ENCODE measurements around the gene ADAMTS13. TPM values are rescaled to one million over a fixed set of nuclear protein-coding genes. Genes with fewer than 3 reads are reported as not detected.

The ADAMTS13 gene
- total RNA-seq, 1 donor from 2014 or later = 3.6 TPM

DNA sequence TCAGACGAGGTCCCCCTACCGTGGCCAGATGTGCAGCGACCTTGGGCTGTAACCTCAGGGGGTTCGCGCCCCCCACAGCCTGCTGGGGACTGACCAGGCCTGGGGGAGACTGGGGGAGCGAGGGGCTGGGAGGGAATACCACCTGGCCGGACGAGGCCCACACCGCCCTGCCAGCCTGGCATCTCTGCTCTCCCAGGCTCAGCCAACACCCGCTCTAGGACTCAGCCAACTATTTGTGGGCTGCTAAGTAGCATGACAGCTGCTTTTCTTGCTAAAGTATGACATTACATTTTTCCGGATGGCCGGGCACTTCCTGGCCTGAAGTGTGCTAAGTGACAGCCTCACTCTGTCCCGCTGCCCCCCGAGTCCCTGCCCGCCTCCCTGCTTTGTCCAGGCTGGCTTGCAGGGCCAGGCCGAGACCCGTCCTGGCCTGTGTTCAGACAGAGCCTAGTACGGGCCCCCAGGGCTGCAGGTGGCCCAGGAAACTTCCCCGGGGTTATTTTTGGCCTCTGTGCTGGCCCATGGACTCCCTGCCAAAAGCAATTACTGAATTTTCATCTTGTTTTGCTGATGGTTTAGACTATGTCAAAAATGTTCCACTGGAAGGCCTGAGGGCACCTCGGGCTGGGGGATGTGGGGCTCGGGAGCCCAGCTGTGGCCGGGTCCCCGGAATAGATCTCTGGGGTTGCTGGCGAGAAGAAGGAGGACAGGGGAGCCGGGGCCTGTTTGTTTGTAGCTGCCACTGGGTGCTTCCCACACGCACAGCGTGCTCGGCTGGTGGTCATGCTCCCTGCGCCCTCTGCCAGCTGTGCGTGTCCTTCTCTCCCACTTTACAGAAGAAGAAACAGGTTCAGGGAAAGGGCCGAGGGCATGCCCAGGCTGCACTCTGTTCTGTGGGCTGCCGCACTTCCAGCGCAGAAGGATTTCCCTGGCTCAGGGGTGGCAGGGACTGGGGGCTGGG is 70.2 kb downstream of the ADAMTS13 start:
- DNase-seq (ENCODE audit: missing footprints) (peak; percentile 59), ATAC-seq (peak; percentile 23)
- intact Hi-C loops (cut with DNase I) = no loop called here

DNA sequence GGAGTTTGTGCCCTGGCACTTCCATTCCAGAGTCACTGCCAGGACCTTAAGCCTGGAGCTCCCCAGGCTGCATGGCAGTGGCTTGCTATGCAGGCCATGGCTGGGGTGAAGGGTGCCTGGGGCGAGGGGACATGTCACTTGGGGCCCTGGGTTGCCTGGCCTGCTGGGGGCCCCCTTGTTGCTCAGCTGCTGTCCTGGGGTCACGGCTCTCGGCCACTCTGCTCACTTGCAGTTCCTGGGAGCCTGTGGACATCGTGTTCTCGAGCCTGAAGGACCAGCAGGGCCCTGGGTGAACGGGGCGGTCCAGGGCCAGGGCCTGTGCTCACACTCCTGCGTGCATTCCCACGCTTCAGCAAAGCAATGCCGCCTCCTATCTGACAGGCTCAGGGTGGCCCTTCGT is 71.3 kb downstream of the ADAMTS13 start:
- ATAC-seq = no peak
- intact Hi-C loops (cut with DNase I) = no loop called here
- DNase-seq (ENCODE audit: missing footprints) = peak; percentile 51

DNA sequence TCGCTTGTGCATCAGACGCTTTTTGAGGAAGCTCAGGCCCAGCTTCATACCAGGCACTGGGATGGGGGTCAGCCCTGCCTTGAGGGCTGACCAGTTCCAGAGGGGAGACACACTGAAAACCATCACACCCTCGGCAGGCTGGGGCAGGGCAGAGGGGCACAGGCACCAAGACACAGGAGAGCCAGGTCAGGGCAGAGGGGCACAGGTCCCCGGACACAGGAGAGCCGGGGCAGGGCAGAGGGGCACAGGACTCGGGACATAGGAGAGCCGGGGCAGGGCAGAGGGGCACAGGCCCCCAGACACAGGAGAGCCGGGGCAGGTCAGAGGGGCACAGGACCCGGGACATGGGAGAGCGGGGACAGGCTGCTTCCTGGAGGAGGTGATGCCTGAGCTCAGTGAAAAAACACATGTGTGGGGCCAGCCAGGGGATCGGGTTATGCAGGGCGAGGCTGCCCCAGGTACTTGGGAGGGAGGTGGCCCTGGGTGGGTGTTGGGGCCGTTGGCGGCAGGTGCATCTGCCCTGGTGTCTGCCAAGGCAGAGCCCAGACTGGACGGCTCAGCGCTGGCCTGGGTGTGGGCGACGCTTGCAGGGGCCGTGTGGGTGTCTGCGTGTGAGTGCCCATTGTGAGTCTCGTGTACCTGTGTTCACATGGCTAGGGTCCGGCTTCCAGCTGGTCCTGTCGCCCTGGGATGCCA is 71.8 kb downstream of the ADAMTS13 start:
- ATAC-seq (no peak), DNase-seq (ENCODE audit: missing footprints) (peak; percentile 67)
- intact Hi-C loops (cut with DNase I) = no loop called here

DNA sequence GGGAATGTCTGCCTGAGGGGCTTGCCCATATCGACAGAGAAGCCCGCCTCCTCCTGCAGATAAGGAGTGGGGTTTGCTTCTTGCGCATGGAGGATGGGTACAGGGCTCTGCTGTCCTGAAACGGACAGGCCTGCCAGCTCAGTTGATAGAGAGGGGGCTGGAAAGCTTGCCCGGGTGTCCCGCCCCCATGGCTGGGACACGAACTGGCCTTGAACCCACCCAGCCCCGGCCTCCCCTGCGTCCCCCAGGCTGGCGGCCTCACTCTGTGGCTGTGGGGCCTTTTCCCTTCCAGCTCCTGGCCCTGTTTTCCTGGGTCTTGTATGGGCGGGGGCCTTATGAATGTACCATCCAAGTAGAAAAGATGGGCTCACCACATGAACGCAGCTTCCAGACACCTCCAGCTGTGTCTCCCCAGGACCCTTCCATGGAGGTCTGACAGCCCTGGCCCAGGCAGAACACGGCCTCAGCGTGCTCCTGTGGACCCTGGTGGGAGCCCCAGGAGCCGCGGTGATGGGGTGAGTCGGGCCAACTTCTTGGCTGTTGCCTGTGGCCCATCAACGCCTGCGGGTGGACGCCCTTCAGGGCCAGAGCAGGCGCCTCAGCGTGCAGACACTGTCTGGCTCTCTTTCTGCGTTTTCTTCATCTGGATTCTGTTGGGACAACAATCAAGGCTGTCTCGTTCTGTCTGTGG is 72.6 kb downstream of the ADAMTS13 start:
- ATAC-seq (peak; percentile 23), DNase-seq (ENCODE audit: missing footprints) (peak; percentile 72)
- intact Hi-C loops (cut with DNase I) = no loop called here

DNA sequence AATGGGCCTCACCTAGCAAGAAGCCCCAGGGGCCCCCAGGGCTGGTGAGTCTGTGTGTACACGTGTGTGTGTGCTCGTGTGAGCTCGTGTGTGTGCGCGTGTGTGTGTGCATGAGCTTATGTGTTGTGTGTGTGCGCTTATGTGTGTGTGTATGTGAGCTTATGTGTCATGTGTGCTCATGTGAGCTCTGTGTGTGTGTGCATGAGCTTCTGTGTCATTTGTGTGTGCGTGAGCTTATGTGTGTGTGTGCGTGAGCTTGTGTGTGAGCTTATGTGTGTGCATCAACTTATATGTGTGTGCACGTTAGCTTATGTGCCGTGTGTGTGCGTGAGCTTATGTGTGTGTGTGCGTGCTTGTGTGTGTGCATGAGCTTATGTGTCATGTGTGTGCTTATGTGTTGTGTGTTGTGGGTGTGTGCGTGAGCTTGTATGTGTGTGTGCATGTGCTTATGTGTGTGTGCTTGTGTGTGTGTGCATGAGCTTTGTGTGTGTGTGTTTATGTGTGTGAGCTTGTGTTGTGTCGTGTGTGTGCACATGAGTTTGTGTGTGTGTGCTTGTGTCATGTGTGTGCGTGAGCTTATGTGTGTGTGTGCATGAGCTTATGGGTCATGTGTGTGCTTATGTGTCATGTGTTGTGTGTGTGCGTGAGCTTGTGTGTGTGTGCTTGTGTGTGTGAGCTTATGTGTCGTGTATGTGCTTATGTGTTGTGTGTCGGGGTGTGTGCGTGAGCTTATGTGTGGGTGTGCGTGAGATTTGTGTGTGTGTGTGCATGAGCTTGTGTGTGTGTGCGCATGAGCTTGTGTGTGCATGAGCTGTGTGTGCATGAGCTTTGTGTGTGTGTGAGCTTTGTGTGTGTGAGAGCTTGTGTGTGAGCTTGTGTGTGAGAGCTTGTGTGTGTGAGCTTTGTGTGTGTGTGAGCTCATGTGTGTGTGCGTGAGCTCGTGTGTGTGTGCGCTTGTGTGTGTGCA is 73.4 kb downstream of the ADAMTS13 start:
- ATAC-seq (no peak), DNase-seq (ENCODE audit: missing footprints) (peak; percentile 13)
- intact Hi-C loops (cut with DNase I) = no loop called here

DNA sequence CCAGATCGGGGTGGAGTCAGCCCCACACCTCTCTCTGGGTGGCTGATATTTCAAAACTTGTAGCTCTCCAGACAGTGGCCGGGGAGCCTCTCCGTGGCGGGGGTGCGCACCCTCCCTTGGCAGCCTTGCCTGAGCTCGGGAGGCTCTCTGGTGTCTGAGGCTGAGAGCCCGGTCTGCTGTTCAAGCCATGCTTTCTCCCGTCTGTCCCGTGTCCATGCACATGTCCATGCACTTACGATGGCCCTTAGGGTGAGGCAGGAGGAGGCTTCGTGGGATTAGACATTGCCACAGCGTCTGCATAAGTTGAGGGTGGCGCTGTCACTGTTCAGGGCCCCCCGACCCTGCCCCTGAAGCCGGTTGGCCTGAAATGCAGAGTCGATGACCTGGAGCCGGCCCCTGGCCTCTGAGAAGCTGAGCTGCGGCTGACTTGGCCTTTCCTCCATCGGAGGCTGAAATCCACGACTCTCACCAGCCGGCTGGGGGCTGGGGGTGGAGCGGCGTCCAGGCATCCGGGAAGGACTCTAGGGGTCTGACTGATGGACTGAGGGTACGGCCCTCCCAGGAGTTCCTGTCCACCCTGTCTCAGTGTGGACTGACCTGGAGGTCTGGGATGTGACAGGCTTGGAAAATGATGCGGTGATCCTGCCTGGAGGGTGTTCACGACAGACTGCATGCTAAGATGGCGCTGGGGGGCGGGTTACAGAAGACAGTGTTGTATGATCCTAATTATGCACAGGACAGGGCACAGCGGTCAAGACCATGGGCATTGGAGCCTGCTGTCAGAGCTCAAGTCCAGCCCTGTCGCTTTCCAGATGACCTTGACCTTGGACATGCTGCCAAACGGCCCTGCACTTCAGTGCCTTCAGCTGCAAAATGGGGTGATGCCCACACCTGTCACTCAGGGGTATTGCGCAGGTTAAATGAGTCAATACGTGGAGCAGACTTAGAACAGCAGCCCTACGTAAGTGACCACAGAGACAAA is 75.0 kb downstream of the ADAMTS13 start:
- intact Hi-C loops (cut with DNase I) = no loop called here
- ATAC-seq = no peak

DNA sequence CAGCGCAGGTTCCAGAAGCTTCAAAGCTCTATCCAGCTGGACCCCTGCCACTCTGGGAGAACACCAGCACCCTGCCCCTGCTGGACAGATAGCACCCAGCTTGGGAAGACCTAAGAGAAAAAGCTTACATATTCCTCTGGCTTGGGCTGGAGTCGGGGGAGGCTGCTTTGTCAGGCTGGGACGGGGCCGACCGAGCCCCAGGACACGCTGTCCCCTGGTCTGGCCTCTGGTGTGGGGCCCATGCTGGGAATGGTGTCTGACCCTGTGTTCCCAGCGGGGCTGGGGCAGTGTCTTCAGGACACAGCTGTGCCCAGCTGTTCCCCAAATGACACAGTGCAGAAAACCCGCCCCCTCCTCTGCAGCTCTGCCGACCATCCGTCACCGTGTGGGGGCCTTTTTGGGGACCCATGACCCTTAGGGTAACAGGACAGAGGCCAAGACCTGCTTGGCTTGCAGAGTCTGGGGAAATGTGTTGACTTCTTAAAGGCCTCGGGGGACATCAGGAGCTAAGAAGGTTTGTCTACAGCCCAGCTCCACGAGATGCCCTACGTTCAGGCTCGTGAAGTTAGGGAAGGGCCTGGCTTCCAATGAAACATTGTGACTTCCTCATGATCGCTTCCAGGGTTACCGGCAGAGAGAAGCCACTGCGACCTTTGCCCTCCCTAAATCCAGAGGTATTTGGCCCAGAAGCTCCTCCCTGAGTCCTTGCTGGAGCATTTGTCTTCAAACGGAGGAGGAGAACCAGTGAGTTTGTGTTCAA is 77.1 kb downstream of the ADAMTS13 start:
- DNase-seq (ENCODE audit: missing footprints) = peak; percentile 74
- ATAC-seq = peak; percentile 74
- intact Hi-C loops (cut with DNase I) = no loop called here

More for the DNA sequence above, 75.0 kb downstream of the ADAMTS13 start:
- peak; percentile 56 for DNase-seq (ENCODE audit: missing footprints)

DNA sequence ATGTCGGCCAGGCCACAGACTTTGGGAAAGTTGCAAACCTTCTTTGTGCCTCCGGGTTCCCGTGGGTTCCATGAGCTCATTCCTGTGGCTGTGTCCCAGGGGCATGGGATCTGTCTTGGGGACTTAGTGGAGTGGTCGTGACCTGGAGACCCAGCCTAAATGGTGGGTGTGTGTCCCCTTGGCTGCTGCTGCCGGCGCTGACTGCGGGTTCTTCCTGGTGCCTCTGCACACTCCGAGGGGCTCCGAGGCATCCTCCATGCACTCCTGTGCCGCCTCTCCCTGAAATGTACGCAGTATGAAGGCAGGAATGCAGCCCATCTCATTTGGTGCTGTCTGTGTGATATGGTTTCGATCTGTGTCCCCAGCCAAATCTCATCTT is 77.7 kb downstream of the ADAMTS13 start:
- no peak for ATAC-seq
- DNase-seq (ENCODE audit: missing footprints) = peak; percentile 30
- intact Hi-C loops (cut with DNase I) = no loop called here

DNA sequence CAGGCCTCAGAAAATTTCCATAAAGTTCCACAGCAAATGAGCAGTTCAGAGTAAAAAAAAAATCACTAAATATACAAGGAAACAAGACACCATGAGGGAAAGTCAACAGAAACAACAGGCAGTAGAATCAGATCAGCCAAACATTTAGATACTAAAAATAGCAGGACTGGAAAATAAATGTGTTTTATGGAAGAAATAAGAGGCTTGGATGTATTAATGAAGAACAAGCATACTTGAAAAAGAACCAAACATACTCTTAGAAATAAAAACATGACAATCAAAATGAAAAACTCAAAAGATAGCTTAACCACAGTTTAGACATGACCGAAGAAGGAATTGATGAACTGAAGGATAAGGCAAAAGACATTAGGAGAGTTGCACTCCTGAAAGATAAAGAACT is 79.9 kb downstream of the ADAMTS13 start:
- no peak for ATAC-seq
- no peak for DNase-seq (ENCODE audit: missing footprints)
- intact Hi-C loops (cut with DNase I) = no loop called here

DNA sequence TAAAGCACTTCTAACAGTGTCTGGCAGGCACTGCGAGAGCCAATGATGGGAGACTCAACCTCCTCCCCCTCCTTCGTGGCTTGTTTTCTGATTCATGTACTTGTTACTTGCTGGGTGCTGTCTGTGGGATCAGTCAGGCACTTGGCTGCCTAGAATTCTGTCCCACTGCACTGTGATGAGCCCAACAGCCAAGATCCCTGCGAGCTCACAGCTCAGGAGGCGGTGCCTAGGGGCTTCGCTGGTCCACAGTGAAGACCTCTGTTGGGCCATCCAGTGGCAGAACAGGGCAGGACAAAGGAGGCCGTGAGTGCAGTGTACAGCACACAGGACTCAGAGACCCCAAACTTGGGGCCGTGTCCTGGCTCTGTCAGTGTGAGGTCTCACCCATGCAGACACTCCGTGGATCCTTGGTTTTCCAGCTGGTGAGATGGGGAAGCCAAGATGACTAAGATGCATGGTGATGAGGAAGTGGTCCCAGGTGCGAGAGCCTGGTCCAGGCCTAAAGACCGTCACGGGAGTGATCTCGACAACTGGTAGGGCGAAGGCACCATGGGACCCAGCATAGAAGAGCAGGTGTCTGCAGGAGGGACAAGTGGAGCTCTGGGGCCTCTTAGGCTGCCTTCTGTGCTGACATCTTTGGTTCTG is 83.1 kb downstream of the ADAMTS13 start:
- intact Hi-C loops (cut with DNase I) = no loop called here
- DNase-seq (ENCODE audit: missing footprints) = peak; percentile 66
- ATAC-seq = peak; percentile 22

DNA sequence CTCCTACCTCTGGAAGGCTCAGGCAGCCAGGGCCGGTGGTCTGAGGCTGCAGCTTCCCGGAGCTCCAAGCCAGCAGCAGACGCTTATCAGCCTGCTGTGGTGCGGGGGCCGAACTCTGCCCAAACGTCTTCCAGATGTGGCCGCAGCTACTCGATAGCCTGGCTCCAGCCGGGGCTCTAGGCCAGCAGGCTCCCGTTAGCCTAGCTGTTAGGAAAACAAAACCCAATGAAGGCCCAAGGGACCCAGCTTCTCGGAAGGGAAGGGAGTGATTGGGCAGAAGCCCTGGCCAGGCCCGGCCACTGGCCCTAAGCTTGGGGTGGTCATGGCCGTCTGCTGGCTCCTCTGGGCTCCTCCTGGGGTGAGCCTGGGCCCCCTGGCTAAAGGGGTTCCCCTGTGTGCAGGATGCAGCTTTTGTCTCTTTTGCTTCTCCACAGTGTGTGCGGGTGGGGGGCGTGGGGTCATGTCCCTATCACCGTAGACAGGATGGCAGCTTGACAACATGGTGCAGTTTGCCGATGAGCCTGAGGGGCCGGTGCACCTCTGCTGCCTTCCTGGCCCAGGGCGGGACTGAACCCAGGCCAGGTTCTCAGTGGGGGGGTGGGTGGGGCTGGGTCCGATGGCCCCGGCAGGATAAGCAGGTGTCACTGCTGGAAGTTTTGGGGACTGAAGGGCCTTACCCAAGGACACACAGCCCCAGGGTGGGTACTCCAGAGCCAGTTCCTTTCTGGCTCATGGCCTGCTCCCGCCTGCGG is 83.9 kb downstream of the ADAMTS13 start:
- intact Hi-C loops (cut with DNase I) = no loop called here
- peak; percentile 88 for ATAC-seq
- DNase-seq (ENCODE audit: missing footprints) = peak; percentile 92

DNA sequence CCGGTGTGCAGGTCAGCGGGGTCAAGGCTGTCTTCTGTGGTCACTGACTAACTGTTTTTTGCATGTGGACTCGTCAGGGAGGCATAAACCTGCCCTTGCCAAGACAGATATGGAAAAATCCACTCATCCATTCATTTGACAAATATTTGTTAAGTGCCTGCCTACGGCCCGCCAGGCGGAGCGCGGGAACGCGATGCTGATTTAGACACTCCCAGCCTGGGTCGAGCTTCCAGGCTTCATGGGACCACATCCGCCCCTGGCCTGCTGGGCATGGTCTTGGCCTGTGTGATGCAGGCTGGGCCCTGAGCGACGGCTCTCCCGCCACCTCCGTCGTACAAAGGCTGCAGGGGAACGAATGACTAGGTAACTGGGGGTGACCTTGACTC is 84.5 kb downstream of the ADAMTS13 start:
- intact Hi-C loops (cut with DNase I) = no loop called here
- DNase-seq (ENCODE audit: missing footprints) (peak; percentile 86), ATAC-seq (peak; percentile 65)

DNA sequence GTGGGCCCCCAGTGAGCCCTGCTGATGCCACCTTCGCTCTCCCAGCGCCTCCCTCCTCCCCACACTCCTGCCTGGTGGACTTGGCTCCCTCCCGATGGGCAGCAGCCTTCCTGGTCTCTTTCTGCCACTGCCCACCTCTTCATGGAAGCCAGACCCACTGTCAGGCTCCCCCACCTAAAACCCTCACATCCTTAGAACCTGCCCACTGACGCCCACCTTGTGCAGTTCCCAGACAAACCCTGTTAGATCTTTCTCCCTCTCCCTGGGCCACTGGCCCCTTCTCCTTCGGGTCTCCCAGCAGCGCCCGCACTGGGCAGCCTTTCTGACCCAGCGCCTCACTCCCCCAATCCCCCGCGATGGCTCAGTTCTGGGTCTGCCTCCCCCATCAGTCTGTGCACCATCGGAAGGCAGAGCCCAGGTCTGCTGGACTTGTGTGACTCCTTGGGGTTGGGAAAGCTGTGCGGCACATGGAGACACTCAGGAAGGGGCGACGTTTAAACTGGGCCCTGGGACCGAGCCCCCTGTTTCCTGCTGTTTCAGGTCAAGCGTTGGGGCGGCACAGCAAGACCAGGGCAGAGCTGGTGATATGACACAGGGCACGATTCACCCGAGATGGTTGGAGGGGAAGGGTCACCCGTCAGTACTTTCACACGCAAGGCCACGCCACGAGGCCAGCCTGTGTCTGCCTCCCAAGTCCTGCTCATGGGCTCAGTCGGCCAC is 85.2 kb downstream of the ADAMTS13 start:
- DNase-seq (ENCODE audit: missing footprints) (no peak), ATAC-seq (no peak)
- intact Hi-C loops (cut with DNase I) = no loop called here

DNA sequence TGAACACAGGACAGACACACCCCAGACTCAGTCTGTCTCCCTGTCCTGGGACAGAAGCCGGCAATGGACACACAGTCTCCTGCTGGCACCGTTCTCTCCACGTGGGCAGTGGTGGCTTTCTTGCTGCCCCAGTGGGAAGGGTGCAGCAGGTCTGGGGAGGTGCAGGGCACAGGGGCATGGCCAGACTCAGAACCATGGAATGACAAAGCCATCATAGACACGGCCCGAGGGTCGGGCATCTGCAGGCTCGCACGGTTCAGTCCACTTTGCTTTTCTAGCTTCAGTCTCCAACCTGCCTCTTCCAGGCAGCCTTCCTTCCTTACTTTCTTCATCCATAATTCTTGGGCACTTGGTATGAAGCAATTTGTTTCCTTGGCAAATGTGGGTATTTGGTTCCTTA is 85.9 kb downstream of the ADAMTS13 start:
- DNase-seq (ENCODE audit: missing footprints) (no peak), ATAC-seq (no peak)

More for the DNA sequence above, 85.9 kb downstream of the ADAMTS13 start:
- intact Hi-C loops (cut with DNase I) = no loop called here

All from Right ventricle myocardium inferior (tissue), 1 donor.